ENCODE data around the gene SAP30. TPM values are rescaled to one million over a fixed set of nuclear protein-coding genes. Genes with fewer than 3 reads are reported as not detected.

SAP30 gene
- total and polyA plus RNA-seq, 10 of the 15 experiments (the other 5 are each of a cell fraction or from before 2014, with no cell fraction given): 5.0 to 56.9 (median 23.6) TPM

- TF ChIP-seq POLR2AphosphoS2 (IDR thresholded peaks at IDR 0.05; ENCODE audit: low read depth, low read length) (no peak), BRCA1 (IDR thresholded peaks at IDR 0.05; ENCODE audit: low read depth, low read length) (no peak), LARP7 (IDR thresholded peaks at IDR 0.05) (peak; percentile 56; the same call in 1 of the 2 replicates), TBL1XR1 (IDR thresholded peaks at IDR 0.05; ENCODE audit: low read depth, low read length) (no peak), NFIC (IDR thresholded peaks at IDR 0.05; ENCODE audit: low read depth, low read length) (no peak), NFYB (IDR thresholded peaks at IDR 0.05; ENCODE audit: insufficient read depth, low read depth, low read length) (no peak), SUPT20H (IDR thresholded peaks at IDR 0.05; ENCODE audit: borderline replicate concordance, control insufficient read depth, low read depth, low read length) (no peak), STAT3 (IDR thresholded peaks at IDR 0.05; ENCODE audit: low read depth, low read length) (no peak), USF1 (IDR thresholded peaks at IDR 0.05; ENCODE audit: borderline replicate concordance, extremely low read length, insufficient read depth, low read depth, low read length) (no peak), GATAD2B (conservative IDR thresholded peaks at IDR 0.05; ENCODE audit: low read depth) (0 out of 2 replicates have a peak, but pooled peaks have one; percentile 10), ZZZ3 (IDR thresholded peaks at IDR 0.05; ENCODE audit: control insufficient read depth, insufficient read length, low read depth) (no peak), PAX5 (IDR thresholded peaks at IDR 0.05; ENCODE audit: borderline replicate concordance, low read depth, low read length) (no peak), ZNF217 (IDR thresholded peaks at IDR 0.05) (no peak), IKZF2 (IDR thresholded peaks at IDR 0.05) (0 out of 4 replicates have a peak, but pooled peaks have one; percentile 52 to 59), ZNF622 (IDR thresholded peaks at IDR 0.05) (no peak), SUZ12 (IDR thresholded peaks at IDR 0.05; ENCODE audit: unreplicated experiment) (no peak), ESRRA (IDR thresholded peaks at IDR 0.05; ENCODE audit: low read length) (no peak), IRF5 (IDR thresholded peaks at IDR 0.05; ENCODE audit: borderline replicate concordance) (no peak), GABPA (IDR thresholded peaks at IDR 0.05; ENCODE audit: low read depth) (no peak), CHD1 (IDR thresholded peaks at IDR 0.05; ENCODE audit: low read depth, low read length) (no peak), PML (IDR thresholded peaks at IDR 0.05; ENCODE audit: low read length) (no peak), EGR1 (IDR thresholded peaks at IDR 0.05; ENCODE audit: borderline replicate concordance in 1 of 2, low read depth in 2 of 2, low read length in 2 of 2) (peak in 1 of 2 experiments; percentile 24; a peak in 1 of 3 replicates), YY1 (IDR thresholded peaks at IDR 0.05; ENCODE audit: low read depth, low read length) (no peak)
- TF ChIP-seq, protein P1, sequence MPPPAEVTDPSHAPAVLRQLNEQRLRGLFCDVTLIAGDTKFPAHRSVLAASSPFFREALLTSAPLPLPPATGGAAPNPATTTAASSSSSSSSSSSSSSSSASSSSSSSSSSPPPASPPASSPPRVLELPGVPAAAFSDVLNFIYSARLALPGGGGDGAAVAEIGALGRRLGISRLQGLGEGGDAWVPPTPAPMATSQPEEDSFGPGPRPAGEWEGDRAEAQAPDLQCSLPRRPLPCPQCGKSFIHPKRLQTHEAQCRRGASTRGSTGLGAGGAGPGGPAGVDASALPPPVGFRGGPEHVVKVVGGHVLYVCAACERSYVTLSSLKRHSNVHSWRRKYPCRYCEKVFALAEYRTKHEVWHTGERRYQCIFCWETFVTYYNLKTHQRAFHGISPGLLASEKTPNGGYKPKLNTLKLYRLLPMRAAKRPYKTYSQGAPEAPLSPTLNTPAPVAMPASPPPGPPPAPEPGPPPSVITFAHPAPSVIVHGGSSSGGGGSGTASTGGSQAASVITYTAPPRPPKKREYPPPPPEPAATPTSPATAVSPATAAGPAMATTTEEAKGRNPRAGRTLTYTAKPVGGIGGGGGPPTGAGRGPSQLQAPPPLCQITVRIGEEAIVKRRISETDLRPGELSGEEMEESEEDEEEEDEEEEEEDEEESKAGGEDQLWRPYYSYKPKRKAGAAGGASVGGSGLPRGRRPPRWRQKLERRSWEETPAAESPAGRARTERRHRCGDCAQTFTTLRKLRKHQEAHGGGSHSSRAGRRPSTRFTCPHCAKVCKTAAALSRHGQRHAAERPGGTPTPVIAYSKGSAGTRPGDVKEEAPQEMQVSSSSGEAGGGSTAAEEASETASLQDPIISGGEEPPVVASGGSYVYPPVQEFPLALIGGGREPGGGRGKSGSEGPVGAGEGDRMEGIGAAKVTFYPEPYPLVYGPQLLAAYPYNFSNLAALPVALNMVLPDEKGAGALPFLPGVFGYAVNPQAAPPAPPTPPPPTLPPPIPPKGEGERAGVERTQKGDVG (CRISPR knock-in tag; IDR thresholded peaks at IDR 0.05): no peak
- TF ChIP-seq, protein P2, sequence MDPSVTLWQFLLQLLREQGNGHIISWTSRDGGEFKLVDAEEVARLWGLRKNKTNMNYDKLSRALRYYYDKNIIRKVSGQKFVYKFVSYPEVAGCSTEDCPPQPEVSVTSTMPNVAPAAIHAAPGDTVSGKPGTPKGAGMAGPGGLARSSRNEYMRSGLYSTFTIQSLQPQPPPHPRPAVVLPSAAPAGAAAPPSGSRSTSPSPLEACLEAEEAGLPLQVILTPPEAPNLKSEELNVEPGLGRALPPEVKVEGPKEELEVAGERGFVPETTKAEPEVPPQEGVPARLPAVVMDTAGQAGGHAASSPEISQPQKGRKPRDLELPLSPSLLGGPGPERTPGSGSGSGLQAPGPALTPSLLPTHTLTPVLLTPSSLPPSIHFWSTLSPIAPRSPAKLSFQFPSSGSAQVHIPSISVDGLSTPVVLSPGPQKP (IDR thresholded peaks at IDR 0.05; ENCODE audit: low read depth, low read length): no peak
Observed at GRCh38 chr4:173334891-173335752, 35.6 kb upstream of the SAP30 start (continued).
